BLaER1 treated with 17β-estradiol and CSF1 and Interleukin-3, amounts not matched to agents 10 nM and 100 nM (cell line): ENCODE measurements around the gene ARHGAP24.
"Not testable (repeated sequence)": the region's sequence is repeated elsewhere in the genome, so short reads cannot be mapped to it uniquely, and the experiment has no call there.

Source experiments
- H3K27ac ChIP-seq, 11 experiments: shearing (Covaris generic); formaldehyde crosslinking; 2 replicates each; pipeline ENCODE4 v1.8.1; 2022
- H3K27me3 ChIP-seq, 11 experiments: shearing (Covaris generic); formaldehyde crosslinking; 2 replicates each; pipeline ENCODE4 v1.8.1; 2022
- H3K36me3 ChIP-seq, 11 experiments: shearing (Covaris generic); formaldehyde crosslinking; 2 replicates each; pipeline ENCODE4 v1.8.1; 2022
- H3K4me1 ChIP-seq, 10 experiments: shearing (Covaris generic); formaldehyde crosslinking; 2 replicates each; pipeline ENCODE4 v1.8.1; 2022
- H3K4me2 ChIP-seq, 11 experiments: shearing (Covaris generic); formaldehyde crosslinking; 2 replicates each; pipeline ENCODE4 v1.8.1; 2022
- H3K4me3 ChIP-seq, 10 experiments: shearing (Covaris generic); formaldehyde crosslinking; 2 replicates each; pipeline ENCODE4 v1.8.1; 2022
- H3K9ac ChIP-seq, 11 experiments: shearing (Covaris generic); formaldehyde crosslinking; 2 replicates each; pipeline ENCODE4 v1.8.1; 2022
- H3K9me3 ChIP-seq, 11 experiments: shearing (Covaris generic); formaldehyde crosslinking; replicated peaks in 1 of 11; 2 replicates each; pipeline ENCODE4 v1.8.1; 2022
- H4K20me1 ChIP-seq, 11 experiments: shearing (Covaris generic); formaldehyde crosslinking; 2 replicates each; pipeline ENCODE4 v1.8.1; 2022
- Cebpa-rat ChIP-seq, 11 experiments: shearing (Covaris generic); IDR thresholded peaks; 2 replicates each; pipeline ENCODE4 v1.8.1; 2022

Gene ARHGAP24

GRCh38 chr4:85818700-85819099 lies 343.8 kb downstream of the ARHGAP24 start:
- H3K4me3 ChIP-seq = no peak overlapping the region
- H3K27ac ChIP-seq = no peak overlapping the region
- TF ChIP-seq Cebpa-rat (IDR thresholded peaks at IDR 0.05) = no peak
- H3K9ac ChIP-seq = no peak overlapping the region
- H3K27me3 ChIP-seq = no peaks in the 10 kb centered on the region
- H3K4me2 ChIP-seq = no peak overlapping the region
- peaks cover 0 to 4% (median 0%) of the 10 kb centered on the region in 11 experiments; a peak in 3 of 22 replicates for H3K9me3 ChIP-seq
- no peaks in the 10 kb centered on the region for H3K36me3 ChIP-seq
- no peaks in the 10 kb centered on the region for H4K20me1 ChIP-seq
- no peaks in the 10 kb centered on the region for H3K4me1 ChIP-seq

GRCh38 chr4:85820101-85820500 lies 345.2 kb downstream of the ARHGAP24 start:
- H3K27me3 ChIP-seq, H3K9ac ChIP-seq, H3K27ac ChIP-seq, H3K4me1 ChIP-seq, H3K4me3 ChIP-seq, H3K9me3 ChIP-seq, H3K36me3 ChIP-seq, H4K20me1 ChIP-seq, H3K4me2 ChIP-seq: not testable (repeated sequence)

- Histone ChIP-seq H3K36me3 (no peaks in the 10 kb centered on the region), H3K4me3 (no peak overlapping the region), H3K27ac (no peak overlapping the region), H3K9ac (no peak overlapping the region), H3K27me3 (no peaks in the 10 kb centered on the region), H3K4me1 (peaks cover 0 to 10% (median 8%) of the 10 kb centered on the region in 10 experiments; a peak in 13 of 20 replicates), H4K20me1 (no peaks in the 10 kb centered on the region), H3K9me3 (peaks cover 0 to 4% (median 0%) of the 10 kb centered on the region in 11 experiments; a peak in 3 of 22 replicates), H3K4me2 (no peak overlapping the region)
- TF ChIP-seq Cebpa-rat (IDR thresholded peaks at IDR 0.05) = no peak
Observed at GRCh38 chr4:85821688-85822455, 346.9 kb downstream of the ARHGAP24 start.

- Histone ChIP-seq H3K9ac (no peak overlapping the region), H3K27ac (no peak overlapping the region), H3K9me3 (peaks cover 0 to 4% (median 0%) of the 10 kb centered on the region in 11 experiments; a peak in 3 of 22 replicates), H3K4me3 (no peak overlapping the region), H3K27me3 (no peaks in the 10 kb centered on the region), H3K36me3 (no peaks in the 10 kb centered on the region), H3K4me1 (peaks cover 0 to 10% (median 8%) of the 10 kb centered on the region in 10 experiments; a peak in 13 of 20 replicates), H4K20me1 (no peaks in the 10 kb centered on the region), H3K4me2 (no peak overlapping the region)
- no peak for TF ChIP-seq Cebpa-rat (IDR thresholded peaks at IDR 0.05)
Observed at GRCh38 chr4:85823295-85823694, 348.3 kb downstream of the ARHGAP24 start.

GRCh38 chr4:85824166-85824945 lies 349.4 kb downstream of the ARHGAP24 start:
- peaks cover 0 to 10% (median 8%) of the 10 kb centered on the region in 10 experiments; a peak in 13 of 20 replicates for H3K4me1 ChIP-seq
- no peak for TF ChIP-seq Cebpa-rat (IDR thresholded peaks at IDR 0.05)
- H3K4me3 ChIP-seq = no peak overlapping the region
- no peaks in the 10 kb centered on the region for H4K20me1 ChIP-seq
- H3K9ac ChIP-seq = no peak overlapping the region
- no peaks in the 10 kb centered on the region for H3K27me3 ChIP-seq
- no peak overlapping the region for H3K4me2 ChIP-seq
- H3K27ac ChIP-seq = no peak overlapping the region
- no peaks in the 10 kb centered on the region for H3K36me3 ChIP-seq
- H3K9me3 ChIP-seq = peaks cover 0 to 4% (median 0%) of the 10 kb centered on the region in 11 experiments; a peak in 3 of 22 replicates

GRCh38 chr4:85826060-85826678 lies 351.2 kb downstream of the ARHGAP24 start:
- Histone ChIP-seq H3K4me2 (peak overlapping the region in 9 of 11 experiments; percentile 0 to 68 (median 29); a peak in 10 of 22 replicates), H3K27ac (no peak overlapping the region), H3K9me3 (no peaks in the 10 kb centered on the region), H3K4me3 (no peak overlapping the region), H3K9ac (no peak overlapping the region), H3K4me1 (peaks cover 0 to 10% (median 8%) of the 10 kb centered on the region in 10 experiments; a peak in 13 of 20 replicates), H4K20me1 (no peaks in the 10 kb centered on the region), H3K27me3 (no peaks in the 10 kb centered on the region), H3K36me3 (no peaks in the 10 kb centered on the region)
- TF ChIP-seq Cebpa-rat (IDR thresholded peaks at IDR 0.05) = no peak

- TF ChIP-seq Cebpa-rat (IDR thresholded peaks at IDR 0.05) = no peak
- H3K9ac ChIP-seq = no peak overlapping the region
- no peak overlapping the region for H3K4me2 ChIP-seq
- H3K27me3 ChIP-seq = no peaks in the 10 kb centered on the region
- no peaks in the 10 kb centered on the region for H3K36me3 ChIP-seq
- H3K4me1 ChIP-seq = peaks cover 0 to 10% (median 8%) of the 10 kb centered on the region in 10 experiments; a peak in 13 of 20 replicates
- no peak overlapping the region for H3K4me3 ChIP-seq
- H4K20me1 ChIP-seq = no peaks in the 10 kb centered on the region
- H3K9me3 ChIP-seq = no peaks in the 10 kb centered on the region
- H3K27ac ChIP-seq = no peak overlapping the region
Observed at GRCh38 chr4:85828027-85828890, 353.3 kb downstream of the ARHGAP24 start.

- Histone ChIP-seq H3K4me3 (no peak overlapping the region), H3K4me1 (peaks cover 0 to 10% (median 8%) of the 10 kb centered on the region in 10 experiments; a peak in 13 of 20 replicates), H3K27me3 (no peaks in the 10 kb centered on the region), H3K27ac (no peak overlapping the region), H3K9ac (no peak overlapping the region), H3K4me2 (no peak overlapping the region), H3K9me3 (no peaks in the 10 kb centered on the region), H4K20me1 (no peaks in the 10 kb centered on the region), H3K36me3 (no peaks in the 10 kb centered on the region)
- TF ChIP-seq Cebpa-rat (IDR thresholded peaks at IDR 0.05) = no peak
Observed at GRCh38 chr4:85829276-85830051, 354.5 kb downstream of the ARHGAP24 start.
